ENCODE results near the gene NELFB.
A peak's percentile ranks its signal among the peaks of the same experiment; 100 is the strongest.

NELFB gene

DNA sequence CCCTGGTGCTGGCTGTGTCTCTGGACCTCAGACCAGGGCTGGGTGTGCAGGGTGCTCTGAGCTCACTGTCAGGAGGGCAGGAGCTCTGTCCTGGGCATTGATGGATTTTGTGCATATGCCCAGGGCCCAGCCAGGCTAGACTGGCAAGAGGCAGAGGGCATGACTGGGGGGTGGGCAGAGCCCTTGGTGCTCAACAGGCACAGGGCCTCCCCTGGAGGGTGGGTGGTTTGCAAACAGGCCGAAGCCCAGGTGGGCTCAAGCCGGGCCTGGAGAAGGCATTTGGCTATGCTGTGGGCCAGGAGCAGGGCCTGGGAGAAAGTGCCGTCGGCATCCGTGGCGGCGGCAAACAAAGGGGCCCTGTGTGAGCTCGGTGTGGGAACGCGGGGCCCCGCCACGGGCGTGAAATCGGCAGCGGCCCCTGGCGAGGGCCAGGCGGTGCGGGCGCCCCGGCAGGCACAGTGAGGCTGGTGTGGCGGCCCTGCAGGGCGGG lies 48.8 kb downstream of the NELFB start:
- DNase-seq = no peak

DNA sequence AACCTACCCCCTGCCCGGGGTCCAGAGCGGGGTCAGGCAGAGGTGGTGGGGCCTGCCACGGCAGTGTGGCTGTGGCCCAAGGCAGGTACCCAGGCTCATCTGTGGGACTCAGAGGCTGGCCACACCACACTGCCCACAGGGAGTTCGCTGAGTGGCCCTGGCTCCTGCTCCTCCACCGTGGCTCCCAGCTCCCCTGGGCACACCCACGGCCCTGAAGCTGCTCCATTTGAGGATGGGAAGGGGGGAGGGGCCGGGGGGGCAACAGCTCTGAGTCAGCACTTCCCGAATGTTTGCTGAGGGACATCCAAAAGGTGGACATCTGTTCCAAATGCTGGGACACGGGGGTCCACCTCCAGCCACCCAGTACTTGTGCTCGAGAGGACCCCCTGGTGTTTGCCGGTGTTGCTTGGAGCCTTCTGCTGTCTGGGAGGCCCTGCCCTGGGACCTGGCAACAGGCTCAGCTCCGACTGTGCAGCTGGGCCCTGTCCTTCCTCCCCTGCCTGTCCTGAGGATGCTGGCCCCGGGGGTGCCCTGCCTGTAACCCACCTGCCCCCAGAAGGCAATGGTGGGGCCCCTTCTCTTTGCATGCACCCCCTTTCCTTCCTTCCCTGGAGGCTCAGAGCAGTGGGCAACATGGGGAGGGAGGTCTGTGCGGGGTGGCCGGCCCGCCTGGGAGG lies 49.4 kb downstream of the NELFB start:
- DNase-seq = no peak

DNA sequence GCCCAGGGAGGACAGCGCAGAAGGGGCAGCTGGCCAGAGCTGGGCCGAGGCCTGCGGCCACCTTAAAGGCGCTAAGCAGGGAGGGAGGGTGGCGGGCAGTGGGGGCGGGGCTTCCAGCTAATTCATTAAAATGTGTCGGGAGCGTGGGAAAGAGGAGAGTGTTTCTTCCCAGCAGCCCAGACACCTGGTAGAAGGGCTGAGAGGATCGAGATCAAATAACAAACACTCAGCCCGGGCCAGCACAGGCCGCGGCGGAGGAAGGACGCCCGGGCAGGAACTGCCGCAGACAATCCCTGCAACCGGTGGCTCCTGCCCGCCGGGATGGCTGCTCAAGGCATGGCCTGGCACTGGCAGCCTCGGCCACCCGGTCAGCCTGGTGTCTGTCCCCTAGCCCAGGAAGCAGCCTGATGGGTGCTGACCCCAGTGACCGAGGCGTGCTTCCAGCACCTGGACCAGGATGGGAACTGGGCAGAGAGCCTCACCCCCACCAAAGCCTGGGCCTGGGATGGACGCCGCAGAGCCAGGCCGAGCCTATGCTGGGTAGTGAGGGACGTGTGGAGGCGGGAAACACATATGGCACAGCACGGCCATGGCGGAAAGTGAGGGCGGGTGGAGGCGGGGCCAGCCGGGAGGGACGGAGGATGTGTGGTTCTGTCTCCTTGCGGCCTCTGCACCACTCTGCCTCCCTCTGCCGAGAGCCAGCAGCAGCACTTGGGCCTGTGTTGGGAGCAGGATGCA lies 50.1 kb downstream of the NELFB start:
- DNase-seq = peak; percentile 49

GRCh38 chr9:137305798-137306065 lies 50.6 kb downstream of the NELFB start:
- DNase-seq = no peak

DNA sequence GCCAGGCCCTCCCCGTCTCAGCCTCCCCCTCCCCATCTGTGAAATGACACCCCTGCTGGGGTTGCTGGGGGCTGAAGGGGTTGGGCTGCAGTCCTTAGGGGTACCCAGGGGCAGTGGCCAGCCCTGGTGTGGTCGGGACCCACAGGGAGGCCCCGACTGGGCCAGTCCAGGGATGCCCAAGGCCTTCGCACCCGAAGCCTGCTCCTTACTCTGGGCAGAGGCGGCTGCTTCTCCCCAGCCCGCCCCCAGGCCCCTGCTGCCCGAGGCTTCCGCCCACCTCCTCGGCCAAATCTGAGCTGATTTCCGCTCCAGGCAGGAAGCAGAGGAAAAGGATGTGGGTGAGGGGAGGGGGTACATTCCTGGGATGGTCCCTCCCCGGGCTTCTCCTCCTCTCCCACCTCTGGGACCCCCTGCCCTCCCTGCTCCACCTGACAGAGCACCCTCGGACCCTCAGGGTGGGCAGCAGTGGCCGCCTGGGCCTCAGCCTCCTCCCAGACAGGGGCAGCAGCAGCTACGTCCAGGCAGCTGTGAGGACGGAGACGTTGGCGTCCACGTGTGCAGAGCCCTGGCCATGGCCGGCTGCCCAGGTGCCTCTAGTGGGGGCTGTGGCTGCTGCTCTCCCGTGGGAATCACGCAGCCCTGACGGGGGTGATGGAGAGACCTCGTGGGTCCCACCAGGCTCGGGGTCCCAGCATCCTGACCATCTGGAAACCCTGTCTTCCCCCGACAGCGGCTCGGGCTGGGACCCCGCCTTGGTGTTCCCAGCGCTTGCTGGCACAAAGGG lies 51.1 kb downstream of the NELFB start:
- DNase-seq = no peak

DNA sequence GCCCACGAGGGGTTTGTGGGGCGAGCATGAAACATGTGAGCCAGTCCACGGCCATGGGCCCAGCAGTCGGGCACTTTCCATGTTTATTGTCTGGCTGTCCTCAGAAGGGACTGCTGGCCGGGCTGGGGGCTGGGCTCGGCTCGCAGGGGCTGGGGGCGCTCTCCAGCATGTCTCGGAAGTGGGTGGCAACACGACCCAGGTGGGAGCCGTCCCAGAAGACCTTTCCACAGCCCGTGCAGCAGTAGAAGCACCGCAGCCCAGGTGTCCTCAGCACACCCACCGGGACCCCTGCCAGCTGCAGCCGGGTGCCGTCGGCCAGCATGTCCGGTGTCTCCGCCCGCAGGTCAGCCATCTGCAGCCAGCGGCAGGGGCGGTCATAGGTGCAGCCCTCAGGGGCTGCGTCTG lies 51.7 kb downstream of the NELFB start:
- no peak for DNase-seq

DNA sequence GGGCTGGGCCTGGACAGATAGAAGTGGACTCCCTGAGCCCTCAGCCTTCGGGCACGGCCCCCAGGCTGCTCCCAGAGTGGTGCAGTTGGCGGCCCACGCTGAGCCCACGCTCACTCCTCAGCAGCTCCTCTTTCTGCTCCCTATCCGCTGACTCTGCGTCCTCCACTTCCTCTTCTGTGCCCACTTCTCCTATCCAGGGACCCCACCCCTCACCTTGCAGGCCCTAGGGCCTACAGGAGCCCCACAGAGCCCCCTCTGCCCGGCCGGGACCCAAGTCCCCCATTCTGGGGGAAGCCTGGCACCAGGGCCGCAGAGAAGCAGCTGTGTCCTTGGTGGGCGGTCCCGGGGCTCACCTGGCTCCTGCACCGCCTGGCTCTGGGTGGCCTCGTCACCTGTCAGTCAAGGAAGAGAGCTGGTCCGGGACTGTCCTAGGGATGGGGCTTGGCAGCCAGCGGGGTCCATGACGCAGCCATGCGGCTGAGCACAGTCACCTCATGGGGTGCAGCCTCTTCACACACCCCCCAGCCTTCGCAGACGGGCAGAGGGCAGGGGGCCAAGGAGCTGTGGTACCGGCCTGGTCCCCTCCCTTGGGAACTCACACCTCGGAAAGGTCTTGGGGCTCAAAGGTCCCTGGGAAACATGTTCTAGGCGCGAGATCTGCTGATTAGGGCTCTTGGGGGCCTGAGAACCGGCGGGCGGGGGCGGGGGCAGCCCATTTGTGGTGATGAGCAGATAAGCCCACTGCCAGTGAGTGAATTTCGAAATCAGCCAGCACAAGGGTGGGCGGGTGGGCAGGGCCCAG lies 52.3 kb downstream of the NELFB start:
- no peak for DNase-seq

- DNase-seq = no peak
Observed at GRCh38 chr9:137308057-137308619, 53.0 kb downstream of the NELFB start.

DNA sequence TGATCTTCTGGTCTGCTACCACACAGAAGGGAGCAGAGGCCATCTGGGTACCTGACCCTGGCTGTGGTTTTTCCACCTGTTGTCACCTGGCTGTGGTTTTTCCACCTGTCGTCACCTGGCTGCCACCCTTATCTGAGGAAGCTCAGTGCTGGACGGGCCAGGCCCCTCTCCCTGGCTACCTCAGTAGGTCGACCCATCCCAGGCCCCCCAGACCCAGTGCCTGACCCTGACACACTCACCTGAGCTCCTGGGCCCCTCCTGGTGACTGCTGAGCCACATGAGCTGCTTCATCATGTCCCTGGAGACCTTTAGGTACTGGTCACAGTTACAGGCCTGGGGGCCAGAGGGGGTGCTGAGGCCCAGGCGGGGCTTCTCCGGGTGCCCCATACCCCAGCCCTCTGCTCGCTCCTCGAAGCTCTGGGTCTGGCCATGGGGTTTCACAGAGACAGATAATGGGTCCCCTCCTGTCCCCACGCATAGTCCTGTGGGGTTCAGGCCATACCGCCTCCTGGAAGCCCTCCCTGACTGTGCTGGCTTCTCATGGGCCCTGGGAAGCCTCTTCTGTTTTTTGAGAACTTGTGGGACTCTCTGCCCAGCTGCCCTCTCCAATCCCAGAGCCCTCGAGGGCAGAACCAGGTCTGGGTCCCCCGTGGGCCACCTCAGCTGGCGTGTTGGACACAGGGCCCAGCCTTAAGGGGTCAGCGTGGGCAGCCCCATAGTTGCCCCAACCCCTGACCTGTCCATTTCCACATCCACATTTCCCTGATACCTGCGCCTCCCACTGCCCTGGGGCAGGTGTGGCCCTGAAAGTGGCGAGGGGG lies 54.5 kb downstream of the NELFB start:
- DNase-seq = no peak

GRCh38 chr9:137310189-137311052 lies 55.3 kb downstream of the NELFB start:
- DNase-seq = no peak

- DNase-seq = no peak
Observed at GRCh38 chr9:137311171-137311985, 56.3 kb downstream of the NELFB start.

DNA sequence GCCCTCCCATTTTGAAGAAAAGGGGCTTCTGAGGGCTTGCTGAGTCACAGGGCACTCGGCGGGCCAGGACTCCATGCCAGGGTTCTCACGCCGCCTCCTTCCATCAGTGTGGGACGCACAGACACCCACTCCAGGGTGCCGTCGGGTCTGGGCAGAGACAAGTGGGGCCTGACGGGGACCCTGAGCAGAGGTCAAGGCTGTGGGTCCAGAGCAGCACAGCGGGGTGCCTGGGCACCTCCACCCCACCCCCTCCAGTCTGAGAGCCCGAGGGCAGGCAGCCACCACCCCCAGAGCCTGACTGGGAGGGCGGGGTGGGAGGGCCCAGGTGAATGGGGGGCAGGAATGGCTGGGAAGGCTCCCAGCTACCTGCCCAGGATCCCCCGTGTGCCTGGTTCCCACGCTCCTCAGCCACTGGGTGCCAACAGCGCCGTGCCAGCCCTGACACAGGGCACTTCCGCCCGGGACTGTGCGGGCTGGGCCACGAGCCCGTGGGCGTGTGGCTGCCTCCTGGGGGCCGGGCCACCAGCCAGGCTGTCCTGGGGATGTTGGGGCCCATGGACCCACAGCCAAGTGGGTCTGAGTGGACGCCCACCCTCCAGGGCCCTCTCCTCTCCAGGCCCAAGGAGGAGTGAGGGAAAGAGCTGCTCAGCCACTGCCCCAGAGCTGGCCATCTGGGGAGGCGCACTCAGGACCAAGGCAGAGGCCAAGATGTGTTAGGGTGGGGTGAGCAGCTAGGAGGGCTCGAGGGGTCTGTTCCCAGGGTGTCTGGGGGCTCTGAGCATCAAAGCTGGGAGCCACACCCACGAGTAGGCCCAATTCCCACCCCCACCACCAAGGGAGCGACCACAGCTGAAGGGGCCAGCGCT lies 57.1 kb downstream of the NELFB start:
- DNase-seq = no peak

DNA sequence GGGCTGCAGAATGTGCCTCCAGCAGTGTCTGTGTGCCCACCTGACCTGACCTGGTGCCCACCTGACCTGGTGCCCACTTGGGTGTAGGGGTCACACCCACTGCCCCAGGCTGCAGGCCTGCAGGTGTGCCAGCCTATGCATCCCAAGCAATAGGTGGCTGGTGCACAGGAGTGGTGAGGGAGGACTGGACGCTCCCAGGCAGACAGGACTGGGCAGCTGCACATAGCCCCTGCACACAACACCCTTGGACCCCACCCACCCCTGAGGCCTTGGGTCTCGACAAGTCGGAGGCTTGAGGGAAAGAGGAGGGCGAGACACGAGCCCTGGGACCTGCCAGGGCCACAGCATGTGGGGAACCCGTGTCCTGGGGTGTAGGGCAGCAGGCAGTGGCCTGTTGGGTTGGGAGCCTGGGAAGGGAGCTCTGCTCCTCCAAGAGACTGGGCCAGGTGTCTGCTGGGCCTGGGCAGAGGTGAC lies 57.8 kb downstream of the NELFB start:
- no peak for DNase-seq

- DNase-seq = no peak
Observed at GRCh38 chr9:137313326-137313936, 58.3 kb downstream of the NELFB start.

DNA sequence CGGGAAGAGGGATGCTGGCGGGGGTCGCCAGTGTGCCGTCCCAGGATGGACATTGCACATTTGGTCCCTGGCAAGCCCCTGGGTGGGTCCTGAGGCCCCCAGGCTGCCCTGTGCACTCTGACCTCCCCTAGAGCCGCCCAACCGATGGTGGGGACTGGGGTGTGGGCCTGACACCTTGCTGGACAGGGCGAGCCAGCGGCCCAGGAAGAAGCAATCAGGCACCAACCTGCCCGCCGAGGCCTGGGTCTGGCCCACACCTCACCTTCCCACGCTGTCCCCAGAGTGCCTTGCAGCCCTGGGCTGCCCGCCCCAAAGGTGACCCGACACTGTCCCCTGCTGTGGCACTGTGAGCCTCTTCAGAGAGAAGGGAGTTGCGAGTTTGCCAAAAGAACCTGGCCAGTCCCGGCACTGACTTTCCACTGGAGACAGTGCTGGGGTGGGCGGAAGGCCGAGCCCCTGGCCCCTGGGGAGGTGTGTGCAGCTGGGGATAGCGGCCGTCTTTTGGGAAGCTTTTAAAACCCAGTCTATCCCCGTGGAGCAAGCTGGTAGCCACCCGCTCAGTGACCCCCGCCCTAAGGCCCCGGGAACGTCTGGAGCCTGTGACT lies 58.9 kb downstream of the NELFB start:
- no peak for DNase-seq

DNA sequence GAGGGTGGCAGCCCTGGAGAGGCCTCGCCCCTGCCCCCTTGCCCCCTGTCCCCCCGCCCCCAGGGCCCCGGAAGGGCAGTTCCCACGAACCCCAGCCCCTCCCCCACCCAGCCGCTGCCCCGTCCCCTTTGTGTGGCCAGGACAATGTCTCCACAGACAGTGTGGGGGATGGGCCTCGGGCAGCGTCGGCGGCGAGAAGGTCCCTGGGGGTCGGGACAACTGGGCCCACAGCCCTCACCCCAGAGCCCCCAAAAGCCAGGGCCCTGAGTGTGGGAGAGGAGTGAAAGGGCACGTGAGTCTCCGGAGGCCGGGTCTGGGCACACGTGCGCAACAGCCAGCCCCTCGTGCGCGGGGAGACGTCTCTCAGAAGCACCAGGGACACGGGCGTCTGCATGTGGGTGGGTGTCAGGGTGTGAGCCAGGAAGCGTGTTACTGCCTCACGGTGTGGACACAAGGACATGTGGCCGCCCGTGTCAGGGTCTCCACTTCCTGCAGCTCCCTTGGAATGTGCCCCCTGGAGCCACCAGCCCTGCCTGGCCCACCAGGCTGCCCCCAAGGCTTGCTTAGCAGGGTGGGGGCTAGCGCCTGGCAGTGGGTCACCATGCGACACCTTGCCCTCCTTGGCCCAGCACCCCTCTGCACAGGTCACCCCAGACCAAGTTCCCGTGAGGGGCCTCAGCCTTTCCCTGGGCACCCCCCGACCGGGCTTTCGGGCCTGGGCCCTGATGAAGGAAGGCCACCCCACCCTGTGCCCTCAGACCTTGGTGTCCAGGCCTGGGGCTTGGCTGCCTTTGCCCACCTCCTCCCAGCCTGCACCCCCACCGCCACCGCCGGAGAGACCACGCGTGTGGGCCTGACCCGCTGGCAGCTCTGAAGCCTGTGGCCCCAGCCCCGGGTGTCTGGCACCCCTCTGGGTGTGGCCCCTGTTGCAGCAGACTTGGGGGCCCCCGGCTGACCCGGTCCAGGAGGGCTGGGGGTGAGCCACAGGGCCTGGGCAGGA lies 59.7 kb downstream of the NELFB start:
- DNase-seq = no peak
